GM18507 (cell line): ENCODE results near the gene NCLN.
"Not testable (repeated sequence)": the region's sequence is repeated elsewhere in the genome, so short reads cannot be mapped to it uniquely, and the experiment has no call there.

Experiments used
- DNase-seq: peaks from one replicate; pipeline ENCODE4 v3.0.0; 2011; ENCODE audit warnings: low read depth; ENCODE audit not compliant: insufficient read length; ENCODE audit errors: extremely low spot score
- FAIRE-seq: peaks from 2 replicates; lab custom pipeline; 2011; peaks lifted over from hg19 to GRCh38; lab: Jason Lieb, UNC

Gene NCLN

GRCh38 chr19:3178377-3178972 lies 7.3 kb upstream of the NCLN start, which contains the start of gene S1PR4:
TSS of gene S1PR4 (plus strand) at chr19:3178769. CDS start at chr19:3178793, 24 bp downstream.
- no peak for DNase-seq
- peak; percentile 68 for FAIRE-seq

GRCh38 chr19:3178973-3179738 lies 6.6 kb upstream of the NCLN start:
- peak; percentile 15 for FAIRE-seq
- DNase-seq: no peak

- no peak for DNase-seq
- no peak for FAIRE-seq
These were observed 5.9 kb upstream of the NCLN start for GRCh38 chr19:3179739-3180293.

- FAIRE-seq: no peak
- no peak for DNase-seq
These were observed 1.7 kb upstream of the NCLN start for GRCh38 chr19:3183721-3184641.

GRCh38 chr19:3184847-3185460 lies 776 bp upstream of the NCLN start:
- DNase-seq: no peak

GRCh38 chr19:3186160-3186688 lies 494 bp downstream of the NCLN start:
- no peak for DNase-seq
- FAIRE-seq: peak; percentile 47

More at GRCh38 chr19:3184847-3185460, 776 bp upstream of the NCLN start:
- FAIRE-seq: no peak

GRCh38 chr19:3186891-3187661 lies 1.3 kb downstream of the NCLN start:
- no peak for DNase-seq

GRCh38 chr19:3187662-3188511 lies 2.2 kb downstream of the NCLN start:
- FAIRE-seq (no peak), DNase-seq (no peak)

More at GRCh38 chr19:3186891-3187661, 1.3 kb downstream of the NCLN start:
- FAIRE-seq: no peak

GRCh38 chr19:3188627-3189596 lies 3.2 kb downstream of the NCLN start:
- FAIRE-seq (no peak), DNase-seq (no peak)

GRCh38 chr19:3189702-3190469 lies 4.2 kb downstream of the NCLN start:
- FAIRE-seq (no peak), DNase-seq (no peak)

GRCh38 chr19:3190470-3190770 lies 4.7 kb downstream of the NCLN start:
- FAIRE-seq (no peak), DNase-seq (no peak)

GRCh38 chr19:3190921-3191805 lies 5.4 kb downstream of the NCLN start:
- FAIRE-seq: no peak
- DNase-seq: no peak

- not testable (repeated sequence) for DNase-seq, FAIRE-seq
These were observed 6.0 kb downstream of the NCLN start for GRCh38 chr19:3191806-3192104.

GRCh38 chr19:3192228-3192635 lies 6.5 kb downstream of the NCLN start:
- DNase-seq: no peak
- FAIRE-seq: no peak

- DNase-seq: no peak
- FAIRE-seq: no peak
These were observed 7.0 kb downstream of the NCLN start for GRCh38 chr19:3192684-3193083.
